PFSK-1 (cell line): ENCODE data around the gene RHO.

Experiments used
- FOXP2 ChIP-seq: optimal IDR thresholded peaks from 2 replicates; pipeline ENCODE3; 2011; ENCODE audit warnings: borderline replicate concordance, control low read depth, inconsistent platforms; ENCODE audit not compliant: insufficient read depth; ENCODE audit errors: extremely low read length, extremely low read depth
- POLR2AphosphoS5 ChIP-seq: IDR thresholded peaks from 2 replicates; pipeline ENCODE4 v1.6.1; 2012; ENCODE audit warnings: low read depth, mild to moderate bottlenecking, control low read depth, low read length, moderate library complexity
- TAF1 ChIP-seq: IDR thresholded peaks from 2 replicates; pipeline ENCODE4 v1.6.1; 2012; ENCODE audit warnings: low read length, control low read depth, borderline replicate concordance; ENCODE audit not compliant: insufficient read depth
- TF ChIP-seq, protein P1 (sequence below), 2 experiments: IDR thresholded peaks; 2 replicates each; pipeline versions ENCODE4 v1.6.1 to v1.8.0; 2011 to 2012; ENCODE audit warnings: low read depth in 2 of 2, low read length in 2 of 2, control low read depth in 1 of 2, inconsistent platforms in 1 of 2, mild to moderate bottlenecking in 1 of 2, moderate library complexity in 1 of 2; ENCODE audit not compliant: insufficient read depth in 1 of 2

- TF ChIP-seq POLR2AphosphoS5 (no peak), TAF1 (no peak), FOXP2 (no peak)
- TF ChIP-seq, protein P1, sequence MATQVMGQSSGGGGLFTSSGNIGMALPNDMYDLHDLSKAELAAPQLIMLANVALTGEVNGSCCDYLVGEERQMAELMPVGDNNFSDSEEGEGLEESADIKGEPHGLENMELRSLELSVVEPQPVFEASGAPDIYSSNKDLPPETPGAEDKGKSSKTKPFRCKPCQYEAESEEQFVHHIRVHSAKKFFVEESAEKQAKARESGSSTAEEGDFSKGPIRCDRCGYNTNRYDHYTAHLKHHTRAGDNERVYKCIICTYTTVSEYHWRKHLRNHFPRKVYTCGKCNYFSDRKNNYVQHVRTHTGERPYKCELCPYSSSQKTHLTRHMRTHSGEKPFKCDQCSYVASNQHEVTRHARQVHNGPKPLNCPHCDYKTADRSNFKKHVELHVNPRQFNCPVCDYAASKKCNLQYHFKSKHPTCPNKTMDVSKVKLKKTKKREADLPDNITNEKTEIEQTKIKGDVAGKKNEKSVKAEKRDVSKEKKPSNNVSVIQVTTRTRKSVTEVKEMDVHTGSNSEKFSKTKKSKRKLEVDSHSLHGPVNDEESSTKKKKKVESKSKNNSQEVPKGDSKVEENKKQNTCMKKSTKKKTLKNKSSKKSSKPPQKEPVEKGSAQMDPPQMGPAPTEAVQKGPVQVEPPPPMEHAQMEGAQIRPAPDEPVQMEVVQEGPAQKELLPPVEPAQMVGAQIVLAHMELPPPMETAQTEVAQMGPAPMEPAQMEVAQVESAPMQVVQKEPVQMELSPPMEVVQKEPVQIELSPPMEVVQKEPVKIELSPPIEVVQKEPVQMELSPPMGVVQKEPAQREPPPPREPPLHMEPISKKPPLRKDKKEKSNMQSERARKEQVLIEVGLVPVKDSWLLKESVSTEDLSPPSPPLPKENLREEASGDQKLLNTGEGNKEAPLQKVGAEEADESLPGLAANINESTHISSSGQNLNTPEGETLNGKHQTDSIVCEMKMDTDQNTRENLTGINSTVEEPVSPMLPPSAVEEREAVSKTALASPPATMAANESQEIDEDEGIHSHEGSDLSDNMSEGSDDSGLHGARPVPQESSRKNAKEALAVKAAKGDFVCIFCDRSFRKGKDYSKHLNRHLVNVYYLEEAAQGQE (IDR thresholded peaks at IDR 0.05; ENCODE audit: insufficient read depth in 1 of 2, low read depth in 2 of 2, low read length in 2 of 2): no peak
Measured at GRCh38 chr3:129530251-129530791, 1.9 kb downstream of the RHO start.
